Right lobe of liver (tissue), 6 donors: Measurements from ENCODE around the gene MED27. TPM values are rescaled to one million over a fixed set of nuclear protein-coding genes. Genes with fewer than 3 reads are reported as not detected.

Source experiments
- ATAC-seq, 4 donors: fragments of 200-7000 bp; cut with Tn5 transposase; one replicate each; pipeline ENCODE4 v1.9.1; 2020; ENCODE audit warnings: mild to moderate bottlenecking in 4 of 4, moderate library complexity in 4 of 4
- DNase-seq, 3 donors: peaks; one replicate each; pipeline ENCODE4 v3.0.0-alpha.2; 2020
- H3K27ac ChIP-seq, 3 donors: fragments of 200-600 bp; one replicate each; pipeline ENCODE4 v1.8.0; 2022
- H3K27me3 ChIP-seq, 2 donors: fragments of 200-600 bp; one replicate each; pipeline ENCODE4 v1.8.0; 2022
- H3K36me3 ChIP-seq, 4 donors: fragments of 200-600 bp; sonication (generic) in 1 of 4; one replicate each; pipeline versions ENCODE4 v1.5.1 to v1.8.0; 2017 to 2022; ENCODE audit warnings: control low read depth in 1 of 4
- H3K4me1 ChIP-seq, 4 donors: fragments of 200-600 bp; sonication (generic) in 1 of 4; one replicate each; pipeline versions ENCODE4 v1.5.1 to v1.8.0; 2017 to 2022; ENCODE audit warnings: control low read depth in 1 of 4
- H3K4me3 ChIP-seq, 3 donors: fragments of 200-600 bp; one replicate each; pipeline ENCODE4 v1.8.0; 2022
- H3K9me3 ChIP-seq, 4 donors: fragments of 200-600 bp; sonication (generic) in 1 of 4; one replicate each; pipeline versions ENCODE4 v1.5.1 to v1.8.0; 2017 to 2022; ENCODE audit warnings: control low read depth in 1 of 4
- CTCF ChIP-seq, 4 donors: fragments of 200-600 bp in 3 of 4; fragments of 450-650 bp in 1 of 4; IDR thresholded peaks; one replicate each; pipeline versions ENCODE4 v1.5.1 to v1.8.0; 2016 to 2022; ENCODE audit warnings: antibody characterized with exemption in 4 of 4, mild to moderate bottlenecking in 2 of 4
- POLR2A ChIP-seq: fragments of 450-650 bp; IDR thresholded peaks from one replicate; pipeline ENCODE4 v1.6.1; 2017; ENCODE audit warnings: antibody characterized with exemption, mild to moderate bottlenecking
- WGBS: methylation state at CpG from one replicate; pipeline ENCODE4 v1.1.6; 2018; ENCODE audit warnings: low coverage, low lambda C conversion rate; ENCODE audit not compliant: insufficient coverage; ENCODE audit errors: missing lambda C conversion rate; 5-methylcytosine and 5-hydroxymethylcytosine counted together
- intact Hi-C, 2 donors: fragments of 100-400 bp; cut with DNase I; formaldehyde crosslinking; loops; one replicate each; pipeline versions ENCODE4 v1.11.2 to v1.14.1; 2022
- total RNA-seq, 6 experiments: library from RNA; depleted of rRNA in 2 of 6; stranded (reverse); fragments of >200 nt in 2 of 6; fragmentation: NEBNext Ultra II Directional in 3 of 6; extraction: Animal tissue kit (Norgen Biotek cat#: 25700) in 3 of 6; gene quantifications; one replicate each; pipeline versions ENCODE4 v1.1.0 to v1.2.4, GENCODE V29; 2016 to 2023
- donor health status: DM: no; HTN: yes; CAD: no.
- donor health status: DM: no; HTN: no; CAD: no.
- donor health status: DM: no; HTN: no; CAD: no.
- donor health status: DM: no; HTN: yes; CAD: no.
- donor health status: DM: no; HTN: yes; CAD: no.

The MED27 gene
- total RNA-seq, 6 experiments from 2014 or later = 4.6 to 7.3 (median 6.1) TPM

GRCh38 chr9:131946180-131946579 lies 133.5 kb downstream of the MED27 start:
- H3K27me3 ChIP-seq = no peaks in the 10 kb centered on the region
- no peak overlapping the region for H3K4me3 ChIP-seq
- no peaks in the 10 kb centered on the region for H3K36me3 ChIP-seq
- intact Hi-C loops = no loop called here
- no peak overlapping the region for H3K27ac ChIP-seq
- H3K9me3 ChIP-seq = no peaks in the 10 kb centered on the region
- WGBS = 85% methylated on average over 2 of the region's 2 CpGs
- no peak for DNase-seq
- no peaks in the 10 kb centered on the region for H3K4me1 ChIP-seq
- ATAC-seq = peak in 1 of 4 donors; percentile 12
- no peak for TF ChIP-seq CTCF (IDR thresholded peaks at IDR 0.05)
- no peak for TF ChIP-seq POLR2A

GRCh38 chr9:131943351-131943841 lies 136.3 kb downstream of the MED27 start:
- WGBS = 89% methylated on average over 5 of the region's 12 CpGs
- Histone ChIP-seq H3K27ac (no peak overlapping the region), H3K9me3 (no peaks in the 10 kb centered on the region), H3K4me3 (no peak overlapping the region), H3K4me1 (no peaks in the 10 kb centered on the region), H3K27me3 (no peaks in the 10 kb centered on the region), H3K36me3 (no peaks in the 10 kb centered on the region)
- no peak for DNase-seq
- intact Hi-C loops = no loop called here
- no peak for TF ChIP-seq POLR2A
- no peak for ATAC-seq

GRCh38 chr9:131942146-131942720 lies 137.4 kb downstream of the MED27 start:
- no peaks in the 10 kb centered on the region for H3K9me3 ChIP-seq
- TF ChIP-seq POLR2A = no peak
- TF ChIP-seq CTCF (IDR thresholded peaks at IDR 0.05) = no peak
- no peak overlapping the region for H3K4me3 ChIP-seq
- H3K4me1 ChIP-seq = no peaks in the 10 kb centered on the region
- no peak for ATAC-seq
- intact Hi-C loops = no loop called here
- no peak for DNase-seq
- WGBS = 79% methylated on average over 4 of the region's 5 CpGs
- no peak overlapping the region for H3K27ac ChIP-seq
- H3K27me3 ChIP-seq = no peaks in the 10 kb centered on the region
- no peaks in the 10 kb centered on the region for H3K36me3 ChIP-seq

GRCh38 chr9:131937451-131937850 lies 142.2 kb downstream of the MED27 start:
- intact Hi-C loops = no loop called here
- Histone ChIP-seq H3K4me1 (no peaks in the 10 kb centered on the region), H3K4me3 (no peak overlapping the region), H3K27me3 (no peaks in the 10 kb centered on the region), H3K9me3 (peaks cover 0 to 4% (median 0%) of the 10 kb centered on the region in 4 donors), H3K27ac (no peak overlapping the region), H3K36me3 (no peaks in the 10 kb centered on the region)
- DNase-seq (no peak), ATAC-seq (no peak)
- TF ChIP-seq POLR2A = no peak
- TF ChIP-seq CTCF (IDR thresholded peaks at IDR 0.05) = no peak
- WGBS = 92% methylated on average over 2 of the region's 2 CpGs

GRCh38 chr9:131936929-131937328 lies 142.7 kb downstream of the MED27 start:
- intact Hi-C loops = no loop called here
- no peak overlapping the region for H3K27ac ChIP-seq
- WGBS = 90% methylated on average over 3 of the region's 3 CpGs

More at GRCh38 chr9:131936929-131937328, 142.7 kb downstream of the MED27 start:
- no peak for ATAC-seq
- no peak for TF ChIP-seq CTCF (IDR thresholded peaks at IDR 0.05)
- no peak for TF ChIP-seq POLR2A
- DNase-seq = no peak
- peaks cover 0 to 4% (median 0%) of the 10 kb centered on the region in 4 donors for H3K9me3 ChIP-seq
- H3K36me3 ChIP-seq = no peaks in the 10 kb centered on the region
- no peak overlapping the region for H3K4me3 ChIP-seq
- H3K27me3 ChIP-seq = no peaks in the 10 kb centered on the region
- H3K4me1 ChIP-seq = no peaks in the 10 kb centered on the region
